Gastrocnemius medialis (tissue), 4 donors: ENCODE results near the gene GRIN2A. TPM values are rescaled to one million over a fixed set of nuclear protein-coding genes. Genes with fewer than 3 reads are reported as not detected.
"Not testable (repeated sequence)": the region's sequence is repeated elsewhere in the genome, so short reads cannot be mapped to it uniquely, and the experiment has no call there.

Source experiments
- ATAC-seq, 2 donors: fragments of 150-250 bp; one replicate each; pipeline ENCODE4 v1.9.1; 2016
- DNase-seq, 2 donors: peaks; one replicate each; pipeline ENCODE4 v3.0.0-alpha.2; 2019
- H3K27ac ChIP-seq, 4 donors: fragments of 200-600 bp; sonication (generic); 1 replicate in 1 of 4; 2 replicates in 3 of 4; pipeline ENCODE4 v1.5.1; 2016 to 2018; ENCODE audit warnings: mild to moderate bottlenecking in 2 of 4, moderate library complexity in 1 of 4
- H3K27me3 ChIP-seq, 3 donors: fragments of 200-600 bp; sonication (generic) in 2 of 3; 1 replicate in 1 of 3; 2 replicates in 2 of 3; pipeline versions ENCODE4 v1.5.1 to v1.6.0; 2016 to 2019; ENCODE audit warnings: mild to moderate bottlenecking in 1 of 3, moderate library complexity in 1 of 3
- H3K36me3 ChIP-seq, 2 donors: fragments of 200-600 bp; sonication (generic) in 1 of 2; one replicate each; pipeline ENCODE4 v1.5.1; 2017 to 2018
- H3K4me1 ChIP-seq, 2 donors: fragments of 200-600 bp; sonication (generic) in 1 of 2; one replicate each; pipeline ENCODE4 v1.5.1; 2016 to 2017; ENCODE audit warnings: mild to moderate bottlenecking in 2 of 2
- H3K4me3 ChIP-seq, 4 donors: fragments of 200-600 bp; sonication (generic) in 3 of 4; 1 replicate in 1 of 4; 2 replicates in 3 of 4; pipeline ENCODE4 v1.5.1; 2016 to 2019; ENCODE audit warnings: mild to moderate bottlenecking in 2 of 4
- H3K9me3 ChIP-seq, 3 donors: fragments of 200-600 bp; sonication (generic) in 2 of 3; 1 replicate in 1 of 3; 2 replicates in 2 of 3; pipeline ENCODE4 v1.5.1; 2016 to 2019
- POLR2A ChIP-seq, 2 donors: fragments of 450-650 bp; IDR thresholded peaks; one replicate each; pipeline ENCODE4 v1.6.1; 2017; ENCODE audit warnings: antibody characterized with exemption in 2 of 2, mild to moderate bottlenecking in 2 of 2, moderate library complexity in 2 of 2
- in situ Hi-C, 4 donors: fragments of 200-750 bp; cut with MboI; loops; one replicate each; pipeline versions ENCODE4 v1.15.0 to v1.8.0; 2017; ENCODE audit warnings: low sequenced_read_pairs in 4 of 4
- intact Hi-C: fragments of 100-400 bp; cut with DNase I; formaldehyde crosslinking; loops from one replicate; pipeline ENCODE4 v1.15.1; 2023; ENCODE audit warnings: low total_unique reads
- total RNA-seq, 4 donors: library from RNA; depleted of rRNA; stranded (reverse); fragments of >200 nt; gene quantifications; one replicate each; pipeline versions ENCODE4 v1.1.0 to v1.2.3, GENCODE V29; 2016
- TF ChIP-seq, protein P1 (sequence below), 5 experiments: fragments of 450-650 bp in 3 of 5; fragments of 200-600 bp in 2 of 5; sonication (generic) in 2 of 5; IDR thresholded peaks in 4 of 5; conservative IDR thresholded peaks in 1 of 5; 1 replicate in 4 of 5; 2 replicates in 1 of 5; pipeline ENCODE4 v1.5.1; 2016 to 2019; ENCODE audit warnings: antibody characterized with exemption in 5 of 5, mild to moderate bottlenecking in 3 of 5, moderate library complexity in 3 of 5

The GRIN2A gene
- total RNA-seq, 4 donors from 2014 or later = 0.13 to 0.87 TPM; not detected in 2

DNA sequence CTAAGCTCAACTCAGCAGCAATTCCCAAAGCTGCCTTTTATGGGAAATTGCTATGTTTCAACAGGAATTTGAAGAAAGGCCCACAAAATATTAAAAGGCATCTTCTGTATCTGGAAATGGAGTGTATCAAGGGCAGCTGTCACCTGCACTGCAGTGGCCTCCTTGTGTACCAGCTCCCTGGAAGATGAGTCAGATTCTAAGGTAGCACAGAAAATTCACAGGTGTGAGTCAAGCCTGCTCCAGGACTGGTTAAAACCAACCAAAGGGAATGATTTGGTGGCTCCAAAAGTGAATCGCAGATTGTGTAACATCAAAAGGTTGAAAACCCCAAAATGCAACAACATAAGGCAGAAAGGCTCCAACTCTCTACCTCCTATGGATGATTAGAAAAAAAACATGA lies 296.4 kb downstream of the GRIN2A start:
- in situ Hi-C loops = no loop called here
- ATAC-seq (no peak), DNase-seq (no peak)
- no peaks in the 10 kb centered on the region for H3K27me3 ChIP-seq
- TF ChIP-seq, protein P1, sequence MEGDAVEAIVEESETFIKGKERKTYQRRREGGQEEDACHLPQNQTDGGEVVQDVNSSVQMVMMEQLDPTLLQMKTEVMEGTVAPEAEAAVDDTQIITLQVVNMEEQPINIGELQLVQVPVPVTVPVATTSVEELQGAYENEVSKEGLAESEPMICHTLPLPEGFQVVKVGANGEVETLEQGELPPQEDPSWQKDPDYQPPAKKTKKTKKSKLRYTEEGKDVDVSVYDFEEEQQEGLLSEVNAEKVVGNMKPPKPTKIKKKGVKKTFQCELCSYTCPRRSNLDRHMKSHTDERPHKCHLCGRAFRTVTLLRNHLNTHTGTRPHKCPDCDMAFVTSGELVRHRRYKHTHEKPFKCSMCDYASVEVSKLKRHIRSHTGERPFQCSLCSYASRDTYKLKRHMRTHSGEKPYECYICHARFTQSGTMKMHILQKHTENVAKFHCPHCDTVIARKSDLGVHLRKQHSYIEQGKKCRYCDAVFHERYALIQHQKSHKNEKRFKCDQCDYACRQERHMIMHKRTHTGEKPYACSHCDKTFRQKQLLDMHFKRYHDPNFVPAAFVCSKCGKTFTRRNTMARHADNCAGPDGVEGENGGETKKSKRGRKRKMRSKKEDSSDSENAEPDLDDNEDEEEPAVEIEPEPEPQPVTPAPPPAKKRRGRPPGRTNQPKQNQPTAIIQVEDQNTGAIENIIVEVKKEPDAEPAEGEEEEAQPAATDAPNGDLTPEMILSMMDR (IDR thresholded peaks at IDR 0.05 in 4 of 5, conservative IDR thresholded peaks at IDR 0.05 in 1 of 5) = no peak
- TF ChIP-seq POLR2A (IDR thresholded peaks at IDR 0.05) = no peak
- no peak overlapping the region for H3K27ac ChIP-seq
- intact Hi-C loops = no loop called here
- H3K36me3 ChIP-seq = no peaks in the 10 kb centered on the region
- no peaks in the 10 kb centered on the region for H3K9me3 ChIP-seq
- H3K4me3 ChIP-seq = no peak overlapping the region
- H3K4me1 ChIP-seq = no peaks in the 10 kb centered on the region

DNA sequence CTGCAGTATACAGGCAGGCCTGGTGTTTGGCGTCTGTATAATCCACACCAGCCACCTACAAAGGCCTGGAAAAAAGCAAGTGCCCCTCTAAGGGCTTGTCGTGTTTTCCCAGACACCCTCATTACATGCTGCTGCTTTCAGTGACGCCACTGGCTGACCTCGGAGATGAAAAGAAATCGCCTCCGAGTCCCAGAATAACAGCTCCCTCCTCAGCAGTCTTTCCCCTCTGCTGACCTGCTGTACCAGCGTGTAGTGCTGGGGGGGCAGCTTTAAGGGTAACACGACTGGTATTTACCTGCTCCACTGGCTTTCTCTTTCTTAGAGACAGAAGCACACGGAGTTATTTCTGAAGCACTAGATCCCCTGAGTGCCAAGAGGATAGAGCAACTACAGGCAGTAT lies 296.8 kb downstream of the GRIN2A start:
- H3K27ac ChIP-seq = no peak overlapping the region
- no peak overlapping the region for H3K4me3 ChIP-seq
- no peaks in the 10 kb centered on the region for H3K27me3 ChIP-seq
- in situ Hi-C loops (no loop called here), intact Hi-C loops (no loop called here)
- DNase-seq = no peak
- H3K36me3 ChIP-seq = no peaks in the 10 kb centered on the region
- TF ChIP-seq, protein P1 (IDR thresholded peaks at IDR 0.05 in 4 of 5, conservative IDR thresholded peaks at IDR 0.05 in 1 of 5) = no peak
- no peak for TF ChIP-seq POLR2A (IDR thresholded peaks at IDR 0.05)
- no peak for ATAC-seq
- H3K4me1 ChIP-seq = no peaks in the 10 kb centered on the region
- no peaks in the 10 kb centered on the region for H3K9me3 ChIP-seq

DNA sequence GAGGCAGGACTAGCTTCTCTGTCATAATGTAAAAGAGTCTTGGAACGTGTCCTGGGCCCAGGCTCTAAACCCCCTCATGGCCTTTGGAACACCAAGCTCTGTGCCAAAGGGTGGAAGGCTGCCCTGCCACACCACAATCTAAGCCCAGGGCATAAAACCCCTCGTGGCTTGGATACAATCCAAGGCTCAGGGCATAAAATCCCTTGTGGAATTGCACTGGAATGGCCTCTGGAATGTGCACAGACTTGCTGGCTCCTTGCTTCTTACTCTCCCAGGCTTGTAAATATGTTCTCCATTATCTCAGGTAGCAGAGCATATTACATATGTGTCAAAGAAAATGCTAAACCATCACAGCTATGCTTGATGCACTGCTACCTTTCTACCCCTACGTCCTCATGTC lies 306.2 kb downstream of the GRIN2A start:
- ATAC-seq, H3K4me1 ChIP-seq, H3K36me3 ChIP-seq, H3K27me3 ChIP-seq, H3K4me3 ChIP-seq, H3K9me3 ChIP-seq, in situ Hi-C loops, DNase-seq, H3K27ac ChIP-seq, intact Hi-C loops: not testable (repeated sequence)

DNA sequence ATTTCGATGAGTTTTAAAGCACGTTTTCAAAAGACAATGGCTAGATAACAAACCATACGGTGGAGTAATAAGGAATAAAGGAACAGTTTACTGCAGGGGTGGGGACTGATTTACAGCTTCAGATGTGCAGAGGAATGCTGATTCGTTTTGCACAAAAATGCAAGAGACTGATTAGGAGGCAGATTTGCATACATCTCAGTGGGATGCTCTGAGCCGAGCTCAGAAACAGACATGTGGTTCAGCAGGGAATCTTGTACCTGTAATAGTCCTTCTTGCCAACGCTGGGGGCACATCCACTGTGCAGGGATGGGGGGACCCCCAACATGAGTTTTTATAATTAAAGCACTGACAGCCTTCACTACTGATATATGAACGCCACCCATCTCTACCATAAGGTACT lies 308.0 kb downstream of the GRIN2A start:
- H3K36me3 ChIP-seq = no peaks in the 10 kb centered on the region
- no peaks in the 10 kb centered on the region for H3K27me3 ChIP-seq
- H3K4me1 ChIP-seq = no peaks in the 10 kb centered on the region
- no peaks in the 10 kb centered on the region for H3K9me3 ChIP-seq
- intact Hi-C loops = no loop called here
- ATAC-seq = no peak
- in situ Hi-C loops = no loop called here
- H3K27ac ChIP-seq = no peak overlapping the region
- no peak overlapping the region for H3K4me3 ChIP-seq
- TF ChIP-seq POLR2A (IDR thresholded peaks at IDR 0.05) = no peak
- TF ChIP-seq, protein P1 (IDR thresholded peaks at IDR 0.05 in 4 of 5, conservative IDR thresholded peaks at IDR 0.05 in 1 of 5) = no peak
- no peak for DNase-seq

DNA sequence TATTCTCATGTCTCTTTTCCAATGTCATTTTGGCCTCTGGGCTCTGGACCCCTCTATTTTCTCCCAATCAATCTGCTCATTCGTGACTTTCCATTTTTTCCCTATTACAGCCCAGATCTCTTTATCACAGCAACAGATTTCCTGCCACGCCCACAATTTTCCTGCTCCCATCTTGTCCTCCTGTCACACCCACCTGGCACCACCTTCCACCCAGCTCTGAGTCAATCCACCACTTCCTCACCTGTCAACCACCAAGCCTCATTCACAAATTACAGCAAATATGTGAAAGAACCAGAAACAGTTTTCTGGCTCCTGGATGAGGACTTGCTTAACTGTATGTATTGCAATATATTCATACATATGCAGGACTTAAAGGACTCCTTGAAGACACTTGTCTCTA lies 311.3 kb downstream of the GRIN2A start:
- intact Hi-C loops = no loop called here
- H3K4me3 ChIP-seq = no peak overlapping the region

More for the DNA sequence above, 311.3 kb downstream of the GRIN2A start:
- Histone ChIP-seq H3K9me3 (no peaks in the 10 kb centered on the region), H3K36me3 (no peaks in the 10 kb centered on the region), H3K4me1 (no peaks in the 10 kb centered on the region), H3K27ac (no peak overlapping the region), H3K27me3 (no peaks in the 10 kb centered on the region)
- no peak for DNase-seq
- ATAC-seq = no peak
- no peak for TF ChIP-seq POLR2A (IDR thresholded peaks at IDR 0.05)
- TF ChIP-seq, protein P1 (IDR thresholded peaks at IDR 0.05 in 4 of 5, conservative IDR thresholded peaks at IDR 0.05 in 1 of 5) = no peak
- in situ Hi-C loops = no loop called here
